HCT116 (cell line): Measurements from ENCODE around the gene COQ6. TPM values are rescaled to one million over a fixed set of nuclear protein-coding genes. Genes with fewer than 3 reads are reported as not detected.
"Not testable (repeated sequence)": the region's sequence is repeated elsewhere in the genome, so short reads cannot be mapped to it uniquely, and the experiment has no call there.

Source experiments
- ATAC-seq: fragments of 200-7000 bp; cut with Tn5 transposase; 2 replicates; pipeline ENCODE4 v1.9.1; 2020; ENCODE audit warnings: mild to moderate bottlenecking, moderate library complexity
- BruUV-seq: library from RNA; stranded (reverse); fragments of 400-500 nt; replicated peaks from 2 replicates; lab custom pipeline; 2021; lab: Mats Ljungman, UMichigan
- CTCF ChIA-PET: fragments of 300-600 bp; sonication (Branson Sonifier 250); formaldehyde crosslinking; loops from one replicate; lab custom pipeline; 2021; ENCODE audit warnings: antibody characterized with exemption; lab: Charles Lee
- POLR2A ChIA-PET: fragments of 300-600, 350-600 bp; sonication (Branson Sonifier 250); formaldehyde crosslinking; loops from one replicate; lab custom pipeline; 2021; ENCODE audit warnings: antibody characterized with exemption; lab: Charles Lee
- RAD21 ChIA-PET, 2 experiments: fragments of 300-600 bp; sonication (Branson Sonifier 250); formaldehyde crosslinking; loops; one replicate each; lab custom pipeline; 2023; ENCODE audit warnings: low total read pairs in 2 of 2; ENCODE audit not compliant: uncharacterized antibody in 2 of 2, unreplicated experiment in 2 of 2, low non-redundant PET in 1 of 2; lab: Charles Lee
- DNase-seq: peaks from one replicate; pipeline ENCODE4 v3.0.0-alpha.2; 2010; ENCODE audit warnings: low read depth, low spot score
- H2AFZ ChIP-seq: fragments of 200-600 bp; shearing (Covaris generic), sonication (generic); 2 replicates; pipeline ENCODE4 v1.6.1; 2017; ENCODE audit warnings: low read depth, mixed run types, mixed read lengths, antibody characterized with exemption, low read length; ENCODE audit not compliant: poor library complexity, severe bottlenecking
- H3K27ac ChIP-seq: 2 replicates; pipeline ENCODE4 v1.5.1; 2012; ENCODE audit warnings: low read depth, low read length
- H3K27me3 ChIP-seq: fragments of 200-600 bp; sonication (generic); 2 replicates; pipeline ENCODE4 v1.6.1; 2016; ENCODE audit warnings: mixed run types, low read length, mixed read lengths; ENCODE audit not compliant: insufficient read depth
- H3K36me3 ChIP-seq, 2 experiments: fragments of 200-500 bp in 1 of 2; fragments of 200-600 bp in 1 of 2; sonication (Bioruptor generic) in 1 of 2; sonication (generic) in 1 of 2; 2 replicates each; pipeline versions ENCODE4 v1.5.1 to v1.6.1; 2014 to 2016; ENCODE audit warnings: low read length in 2 of 2, inconsistent platforms in 1 of 2, mixed read lengths in 1 of 2, mixed run types in 1 of 2; ENCODE audit not compliant: insufficient read depth in 2 of 2, control insufficient read depth in 1 of 2
- H3K4me1 ChIP-seq, 2 experiments: fragments of 200-600 bp in 1 of 2; sonication (generic) in 1 of 2; 2 replicates each; pipeline versions ENCODE4 v1.5.1 to v1.6.1; 2012 to 2017; ENCODE audit warnings: low read length in 2 of 2, inconsistent platforms in 1 of 2, mild to moderate bottlenecking in 1 of 2, mixed read lengths in 1 of 2, mixed run types in 1 of 2, moderate library complexity in 1 of 2; ENCODE audit not compliant: insufficient read depth in 2 of 2, control insufficient read depth in 1 of 2
- H3K4me2 ChIP-seq: fragments of 200-600 bp; sonication (generic); 2 replicates; pipeline ENCODE4 v1.6.1; 2017; ENCODE audit warnings: mixed run types, low read length, mixed read lengths
- H3K4me3 ChIP-seq, 2 experiments: fragments of 200-600 bp in 1 of 2; sonication (generic) in 1 of 2; replicated peaks in 1 of 2; 2 replicates each; pipeline ENCODE4 v1.5.1; 2011 to 2016; ENCODE audit warnings: low read length in 2 of 2, control low read depth in 1 of 2, low read depth in 1 of 2, mild to moderate bottlenecking in 1 of 2, mixed read lengths in 1 of 2, mixed run types in 1 of 2
- H3K79me2 ChIP-seq: fragments of 200-600 bp; sonication (generic); 2 replicates; pipeline ENCODE4 v1.6.1; 2017; ENCODE audit warnings: mild to moderate bottlenecking, mixed run types, low read length, moderate library complexity, mixed read lengths; ENCODE audit not compliant: insufficient read depth
- H3K9ac ChIP-seq: fragments of 200-600 bp; sonication (generic); 2 replicates; pipeline ENCODE4 v1.6.1; 2016; ENCODE audit warnings: low read length, mixed read lengths
- H3K9me2 ChIP-seq: fragments of 200-600 bp; sonication (generic), shearing (Covaris generic); 2 replicates; pipeline ENCODE4 v1.6.1; 2017; ENCODE audit warnings: mixed run types, mild to moderate bottlenecking, moderate library complexity; ENCODE audit not compliant: insufficient read depth
- H3K9me3 ChIP-seq, 2 experiments: fragments of 200-500 bp in 1 of 2; fragments of 200-600 bp in 1 of 2; sonication (Bioruptor generic) in 1 of 2; sonication (generic) in 1 of 2; 2 replicates each; pipeline ENCODE4 v1.6.1; 2014 to 2017; ENCODE audit warnings: low read length in 2 of 2, mixed read lengths in 2 of 2, inconsistent platforms in 1 of 2, low read depth in 1 of 2, mild to moderate bottlenecking in 1 of 2, mixed run types in 1 of 2, moderate library complexity in 1 of 2; ENCODE audit not compliant: control insufficient read depth in 1 of 2, insufficient read depth in 1 of 2
- H4K20me1 ChIP-seq: fragments of 200-600 bp; sonication (generic), shearing (Covaris generic); 2 replicates; pipeline ENCODE4 v1.6.1; 2017; ENCODE audit warnings: mixed run types, mild to moderate bottlenecking, moderate library complexity; ENCODE audit not compliant: insufficient read depth
- CBX3 ChIP-seq: IDR thresholded peaks from 2 replicates; pipeline ENCODE4 v1.6.1; 2012; ENCODE audit warnings: low read depth
- EGR1 ChIP-seq: IDR thresholded peaks from 2 replicates; pipeline ENCODE4 v1.6.1; 2012; ENCODE audit warnings: low read depth
- ELF1 ChIP-seq: IDR thresholded peaks from 2 replicates; pipeline ENCODE4 v1.6.1; 2012; ENCODE audit warnings: low read depth, borderline replicate concordance
- JUND ChIP-seq: IDR thresholded peaks from 2 replicates; pipeline ENCODE4 v1.6.1; 2012
- MAX ChIP-seq: IDR thresholded peaks from 2 replicates; pipeline ENCODE4 v1.6.1; 2012
- SRF ChIP-seq: IDR thresholded peaks from 2 replicates; pipeline ENCODE4 v1.6.1; 2012; ENCODE audit warnings: low read depth
- TCF7L2 ChIP-seq: IDR thresholded peaks from 2 replicates; pipeline ENCODE4 v1.7.0; 2011; ENCODE audit warnings: borderline replicate concordance, inconsistent platforms; ENCODE audit not compliant: insufficient read depth, insufficient read length; ENCODE audit errors: extremely low read depth
- ZBTB33 ChIP-seq: IDR thresholded peaks from 2 replicates; pipeline ENCODE4 v1.6.1; 2011; ENCODE audit warnings: mild to moderate bottlenecking, low read length, moderate library complexity; ENCODE audit not compliant: insufficient replicate concordance; ENCODE audit errors: extremely low read depth
- intact Hi-C: fragments of 100-400 bp; cut with micrococcal nuclease; formaldehyde crosslinking; loops from 2 replicates; pipeline ENCODE4 v1.10.0; 2022
- total RNA-seq: library from RNA; stranded (reverse); gene quantifications from one replicate; pipeline ENCODE4 v1.2.1, GENCODE V29; 2021; ENCODE audit not compliant: unreplicated experiment
- TF ChIP-seq, protein P1 (sequence below): IDR thresholded peaks from 2 replicates; pipeline ENCODE4 v1.6.1; 2012

Gene COQ6
- total RNA-seq, 1 experiment from 2014 or later = 21.6 TPM

DNA sequence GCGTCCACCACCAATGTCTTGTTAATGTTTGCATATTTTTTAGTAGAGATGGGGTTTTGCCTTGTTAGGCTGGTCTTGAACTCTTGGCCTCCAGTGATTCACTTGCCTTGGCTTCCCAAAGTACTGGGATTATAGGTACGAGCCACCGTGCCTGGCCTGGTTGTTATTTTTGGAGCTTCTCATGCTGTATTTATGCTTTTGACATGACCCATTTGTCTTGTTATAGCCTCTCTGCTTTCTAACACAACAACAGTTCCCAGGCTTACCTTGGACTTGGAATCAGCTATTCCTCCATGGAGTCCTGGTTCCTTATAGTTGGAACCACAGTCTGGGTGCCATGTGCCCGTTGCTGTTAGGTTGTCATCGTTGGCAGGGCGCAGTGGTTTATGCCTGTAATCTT is 33.8 kb upstream of the COQ6 start:
- Histone ChIP-seq H4K20me1 (no peaks in the 10 kb centered on the region), H3K9me2 (no peaks in the 10 kb centered on the region), H3K79me2 (peaks cover 42% of the 10 kb centered on the region), H2AFZ (no peak overlapping the region), H3K9me3 (no peaks in the 10 kb centered on the region; a peak in 1 of 4 replicates), H3K4me2 (no peak overlapping the region), H3K9ac (no peak overlapping the region), H3K27ac (no peak overlapping the region), H3K36me3 (peaks cover 21 to 22% of the 10 kb centered on the region in 2 experiments), H3K4me3 (no peak overlapping the region), H3K27me3 (no peaks in the 10 kb centered on the region), H3K4me1 (peaks cover 6 to 19% of the 10 kb centered on the region in 2 experiments)
- intact Hi-C loops = no loop called here
- CTCF ChIA-PET = no interaction called here
- RAD21 ChIA-PET = no interaction called here
- ATAC-seq (no peak), DNase-seq (no peak)
- no TSS peak for BruUV-seq
- TF ChIP-seq TCF7L2 = no peak
- no peak for TF ChIP-seq ELF1
- no peak for TF ChIP-seq SRF
- no peak for TF ChIP-seq CBX3
- no peak for TF ChIP-seq EGR1
- TF ChIP-seq JUND = no peak
- no peak for TF ChIP-seq MAX
- TF ChIP-seq ZBTB33 = no peak
- TF ChIP-seq, protein P1, sequence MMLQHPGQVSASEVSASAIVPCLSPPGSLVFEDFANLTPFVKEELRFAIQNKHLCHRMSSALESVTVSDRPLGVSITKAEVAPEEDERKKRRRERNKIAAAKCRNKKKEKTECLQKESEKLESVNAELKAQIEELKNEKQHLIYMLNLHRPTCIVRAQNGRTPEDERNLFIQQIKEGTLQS = no peak
- POLR2A ChIA-PET = no interaction called here

DNA sequence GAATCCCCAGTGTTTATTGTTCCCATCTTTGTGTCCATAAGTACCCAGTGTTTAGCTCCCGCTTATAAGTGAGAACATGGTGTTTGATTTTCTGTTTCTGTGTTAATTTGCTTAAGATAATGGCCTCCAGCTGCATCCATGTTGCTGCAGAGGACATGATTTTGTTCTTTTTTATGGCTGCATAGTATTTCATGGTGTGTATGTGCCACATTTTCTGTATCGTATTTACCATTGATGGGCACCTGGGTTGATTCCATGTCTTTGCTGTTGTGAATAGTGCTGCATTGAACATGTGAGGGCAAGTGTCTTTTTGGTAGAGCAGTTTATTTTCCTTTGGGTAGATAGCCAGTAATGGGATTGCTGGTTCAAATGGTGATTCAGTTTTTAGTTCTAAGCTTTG is 30.6 kb upstream of the COQ6 start:
- BruUV-seq, H3K27ac ChIP-seq, H3K4me2 ChIP-seq, RAD21 ChIA-PET, POLR2A ChIA-PET, H3K9me3 ChIP-seq, H4K20me1 ChIP-seq, H3K27me3 ChIP-seq, H3K9ac ChIP-seq, ATAC-seq, CTCF ChIA-PET, H3K4me3 ChIP-seq, H2AFZ ChIP-seq, DNase-seq, H3K9me2 ChIP-seq, intact Hi-C loops: not testable (repeated sequence)
- H3K36me3 ChIP-seq = peaks cover 16 to 34% of the 10 kb centered on the region in 2 experiments; a peak in 3 of 4 replicates
- H3K79me2 ChIP-seq = peaks cover 29% of the 10 kb centered on the region
- peaks cover 6 to 19% of the 10 kb centered on the region in 2 experiments for H3K4me1 ChIP-seq
